GM23338 (cell line): ENCODE measurements around the gene NPC1. TPM values are rescaled to one million over a fixed set of nuclear protein-coding genes. Genes with fewer than 3 reads are reported as not detected.
A peak's percentile ranks its signal among the peaks of the same experiment; 100 is the strongest.

ENCODE experiments used
- ATAC-seq: fragments of 200-7000 bp; cut with Tn5 transposase; 3 replicates; pipeline ENCODE4 v1.9.1; 2020
- DNase-seq: peaks from one replicate; pipeline ENCODE4 v3.0.0-alpha.2; 2015; ENCODE audit warnings: low spot score
- H2AFZ ChIP-seq: fragments of 200-600 bp; sonication (generic); 2 replicates; pipeline ENCODE4 v1.8.0; 2016; ENCODE audit warnings: antibody characterized with exemption, mild to moderate bottlenecking, moderate library complexity
- H3F3A ChIP-seq: fragments of 200-600 bp; sonication (generic); replicated peaks from 2 replicates; pipeline ENCODE4 v1.8.0; 2017; ENCODE audit warnings: antibody characterized with exemption, mixed run types, low read depth
- H3K27ac ChIP-seq: fragments of 200-600 bp; sonication (generic); 2 replicates; pipeline ENCODE4 v1.6.1; 2016; ENCODE audit warnings: low read depth
- H3K27me3 ChIP-seq: fragments of 200-600 bp; sonication (generic); 2 replicates; pipeline ENCODE4 v1.8.0; 2016; ENCODE audit warnings: mild to moderate bottlenecking, mixed run types, moderate library complexity; ENCODE audit not compliant: insufficient read depth
- H3K36me3 ChIP-seq: fragments of 200-600 bp; sonication (generic); 2 replicates; pipeline ENCODE4 v1.8.0; 2016; ENCODE audit warnings: mild to moderate bottlenecking; ENCODE audit not compliant: insufficient read depth
- H3K4me1 ChIP-seq: fragments of 200-600 bp; sonication (generic); 2 replicates; pipeline ENCODE4 v1.8.0; 2016; ENCODE audit warnings: mild to moderate bottlenecking, moderate library complexity; ENCODE audit not compliant: insufficient read depth
- H3K4me2 ChIP-seq: fragments of 200-600 bp; sonication (generic); 2 replicates; pipeline ENCODE4 v1.7.1; 2017; ENCODE audit warnings: mixed run types
- H3K4me3 ChIP-seq: fragments of 200-600 bp; sonication (generic); 2 replicates; pipeline ENCODE4 v1.6.1; 2016; ENCODE audit warnings: mixed run types
- H3K79me2 ChIP-seq: fragments of 200-600 bp; sonication (generic); replicated peaks from 2 replicates; pipeline ENCODE4 v1.8.0; 2017; ENCODE audit warnings: mild to moderate bottlenecking; ENCODE audit not compliant: insufficient read depth
- H3K9me2 ChIP-seq: fragments of 200-600 bp; sonication (generic); 2 replicates; pipeline ENCODE4 v1.8.0; 2017; ENCODE audit not compliant: insufficient read depth
- H4K20me1 ChIP-seq: fragments of 200-600 bp; sonication (generic); replicated peaks from 2 replicates; pipeline ENCODE4 v1.8.0; 2017; ENCODE audit warnings: mild to moderate bottlenecking; ENCODE audit not compliant: insufficient read depth
- H3K27ac Mint-ChIP-seq: 2 replicates; pipeline ENCODE4 v1.8.0; 2020; ENCODE audit warnings: inconsistent platforms, mild to moderate bottlenecking, moderate library complexity, mixed read lengths
- H3K27me3 Mint-ChIP-seq: 3 replicates; pipeline ENCODE4 v1.8.0; 2022; ENCODE audit warnings: low read depth, mild to moderate bottlenecking, moderate library complexity, mixed read lengths, inconsistent platforms; ENCODE audit not compliant: insufficient read depth, poor library complexity
- H3K36me3 Mint-ChIP-seq: 3 replicates; pipeline ENCODE4 v1.8.0; 2021; ENCODE audit warnings: low read depth, mild to moderate bottlenecking, inconsistent platforms, moderate library complexity, mixed read lengths
- H3K4me1 Mint-ChIP-seq: 3 replicates; pipeline ENCODE4 v1.8.0; 2020; ENCODE audit warnings: mild to moderate bottlenecking, inconsistent platforms, mixed read lengths
- H3K4me3 Mint-ChIP-seq: 3 replicates; pipeline ENCODE4 v1.8.0; 2021; ENCODE audit warnings: moderate library complexity, mild to moderate bottlenecking, inconsistent platforms, mixed read lengths
- H3K9me3 Mint-ChIP-seq: 3 replicates; pipeline ENCODE4 v1.8.0; 2020; ENCODE audit warnings: moderate library complexity, mild to moderate bottlenecking, inconsistent platforms, mixed read lengths
- EZH2 ChIP-seq: fragments of 200-600 bp; sonication (generic); IDR thresholded peaks from one replicate; pipeline ENCODE4 v1.8.0; 2017; ENCODE audit warnings: antibody characterized with exemption, mild to moderate bottlenecking, low read depth; ENCODE audit not compliant: unreplicated experiment
- NANOG ChIP-seq: IDR thresholded peaks from 2 replicates; pipeline ENCODE4 v1.6.1; 2016; ENCODE audit warnings: antibody characterized with exemption, borderline replicate concordance
- POLR2AphosphoS5 ChIP-seq: IDR thresholded peaks from 2 replicates; pipeline ENCODE4 v1.6.1; 2016; ENCODE audit warnings: antibody characterized with exemption, low read depth
- STAT1 ChIP-seq: IDR thresholded peaks from one replicate; pipeline ENCODE4 v1.6.1; 2016; ENCODE audit warnings: antibody characterized with exemption; ENCODE audit not compliant: unreplicated experiment
- ZNF331 ChIP-seq: fragments of 250-450 bp; sonication (Bioruptor Pico); IDR thresholded peaks from 2 replicates; pipeline ENCODE4 v1.5.0; 2020; ENCODE audit warnings: low read depth, mild to moderate bottlenecking, moderate library complexity
- ZNF462 ChIP-seq: fragments of 250-450 bp; sonication (Bioruptor Pico); IDR thresholded peaks from 2 replicates; pipeline ENCODE4 v1.5.0; 2020; ENCODE audit warnings: mild to moderate bottlenecking, moderate library complexity
- polyA plus RNA-seq: library from polyadenylated mRNA; unstranded; fragments of >200 nt; fragmentation: Nextera tagmentation; extraction: Ambion mirVana; gene quantifications from 2 replicates; pipeline ENCODE4 v1.2.1, GENCODE V29; 2016
- total RNA-seq: library from RNA; depleted of rRNA; stranded (reverse); fragments of >200 nt; shearing (Covaris generic); gene quantifications from 2 replicates; pipeline ENCODE4 v1.2.3, GENCODE V29; 2014
- TF ChIP-seq, protein P1 (sequence below): IDR thresholded peaks from one replicate; pipeline ENCODE4 v1.6.1; 2018; ENCODE audit warnings: antibody characterized with exemption; ENCODE audit not compliant: unreplicated experiment
- TF ChIP-seq, protein P2 (sequence below), 2 experiments: fragments of 200-600 bp in 1 of 2; sonication (generic) in 1 of 2; conservative IDR thresholded peaks; 2 replicates each; pipeline versions ENCODE4 v1.5.1 to v1.6.1; 2016 to 2017; ENCODE audit warnings: antibody characterized with exemption in 2 of 2, low read depth in 2 of 2, mild to moderate bottlenecking in 2 of 2, moderate library complexity in 1 of 2

Gene NPC1
- total and polyA plus RNA-seq, 2 experiments from 2014 or later: 18.4 to 45.1 TPM

- TF ChIP-seq ZNF462 (CRISPR knock-in tag) (no peak), EZH2 (no peak), NANOG (no peak)
- TF ChIP-seq, protein P1, sequence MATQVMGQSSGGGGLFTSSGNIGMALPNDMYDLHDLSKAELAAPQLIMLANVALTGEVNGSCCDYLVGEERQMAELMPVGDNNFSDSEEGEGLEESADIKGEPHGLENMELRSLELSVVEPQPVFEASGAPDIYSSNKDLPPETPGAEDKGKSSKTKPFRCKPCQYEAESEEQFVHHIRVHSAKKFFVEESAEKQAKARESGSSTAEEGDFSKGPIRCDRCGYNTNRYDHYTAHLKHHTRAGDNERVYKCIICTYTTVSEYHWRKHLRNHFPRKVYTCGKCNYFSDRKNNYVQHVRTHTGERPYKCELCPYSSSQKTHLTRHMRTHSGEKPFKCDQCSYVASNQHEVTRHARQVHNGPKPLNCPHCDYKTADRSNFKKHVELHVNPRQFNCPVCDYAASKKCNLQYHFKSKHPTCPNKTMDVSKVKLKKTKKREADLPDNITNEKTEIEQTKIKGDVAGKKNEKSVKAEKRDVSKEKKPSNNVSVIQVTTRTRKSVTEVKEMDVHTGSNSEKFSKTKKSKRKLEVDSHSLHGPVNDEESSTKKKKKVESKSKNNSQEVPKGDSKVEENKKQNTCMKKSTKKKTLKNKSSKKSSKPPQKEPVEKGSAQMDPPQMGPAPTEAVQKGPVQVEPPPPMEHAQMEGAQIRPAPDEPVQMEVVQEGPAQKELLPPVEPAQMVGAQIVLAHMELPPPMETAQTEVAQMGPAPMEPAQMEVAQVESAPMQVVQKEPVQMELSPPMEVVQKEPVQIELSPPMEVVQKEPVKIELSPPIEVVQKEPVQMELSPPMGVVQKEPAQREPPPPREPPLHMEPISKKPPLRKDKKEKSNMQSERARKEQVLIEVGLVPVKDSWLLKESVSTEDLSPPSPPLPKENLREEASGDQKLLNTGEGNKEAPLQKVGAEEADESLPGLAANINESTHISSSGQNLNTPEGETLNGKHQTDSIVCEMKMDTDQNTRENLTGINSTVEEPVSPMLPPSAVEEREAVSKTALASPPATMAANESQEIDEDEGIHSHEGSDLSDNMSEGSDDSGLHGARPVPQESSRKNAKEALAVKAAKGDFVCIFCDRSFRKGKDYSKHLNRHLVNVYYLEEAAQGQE: no peak
These were observed 79.9 kb downstream of the NPC1 start (continued) for GRCh38 chr18:23506393-23506792.

DNA sequence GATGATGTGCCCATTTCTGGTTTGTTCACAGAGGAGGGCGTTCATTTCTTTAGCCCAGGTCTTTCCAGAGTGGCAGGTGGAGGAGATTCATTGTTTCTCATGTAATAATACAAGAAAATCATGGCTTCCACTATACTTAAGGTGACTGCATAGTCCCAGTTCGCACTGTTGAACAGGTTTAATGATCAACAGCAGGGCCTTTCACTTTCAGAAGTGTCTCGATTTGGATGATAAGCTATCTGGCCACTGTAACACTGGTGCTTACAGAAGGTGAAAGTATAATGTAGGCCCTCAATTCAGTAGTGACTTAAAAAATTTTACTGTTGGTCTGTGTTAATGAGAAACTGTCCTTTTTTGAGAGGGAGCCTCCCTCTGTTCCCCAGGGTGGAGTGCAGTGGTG, 81.6 kb downstream of the NPC1 start:
- no peak for ATAC-seq
- TF ChIP-seq, protein P1: no peak
- TF ChIP-seq ZNF331 (CRISPR knock-in tag) (no peak), STAT1 (no peak), POLR2AphosphoS5 (no peak)
- TF ChIP-seq, protein P2, sequence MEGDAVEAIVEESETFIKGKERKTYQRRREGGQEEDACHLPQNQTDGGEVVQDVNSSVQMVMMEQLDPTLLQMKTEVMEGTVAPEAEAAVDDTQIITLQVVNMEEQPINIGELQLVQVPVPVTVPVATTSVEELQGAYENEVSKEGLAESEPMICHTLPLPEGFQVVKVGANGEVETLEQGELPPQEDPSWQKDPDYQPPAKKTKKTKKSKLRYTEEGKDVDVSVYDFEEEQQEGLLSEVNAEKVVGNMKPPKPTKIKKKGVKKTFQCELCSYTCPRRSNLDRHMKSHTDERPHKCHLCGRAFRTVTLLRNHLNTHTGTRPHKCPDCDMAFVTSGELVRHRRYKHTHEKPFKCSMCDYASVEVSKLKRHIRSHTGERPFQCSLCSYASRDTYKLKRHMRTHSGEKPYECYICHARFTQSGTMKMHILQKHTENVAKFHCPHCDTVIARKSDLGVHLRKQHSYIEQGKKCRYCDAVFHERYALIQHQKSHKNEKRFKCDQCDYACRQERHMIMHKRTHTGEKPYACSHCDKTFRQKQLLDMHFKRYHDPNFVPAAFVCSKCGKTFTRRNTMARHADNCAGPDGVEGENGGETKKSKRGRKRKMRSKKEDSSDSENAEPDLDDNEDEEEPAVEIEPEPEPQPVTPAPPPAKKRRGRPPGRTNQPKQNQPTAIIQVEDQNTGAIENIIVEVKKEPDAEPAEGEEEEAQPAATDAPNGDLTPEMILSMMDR (conservative IDR thresholded peaks at IDR 0.05; ENCODE audit: low read depth in 2 of 2): no peak

More for the DNA sequence above, 81.6 kb downstream of the NPC1 start:
- Histone ChIP-seq H3K36me3 (peaks cover 9% of the 10 kb centered on the region; the same call in 1 of the 2 replicates), H2AFZ (no peak overlapping the region), H3K4me3 (peak overlapping the region; percentile 92), H3K27me3 (peaks cover 26% of the 10 kb centered on the region), H4K20me1 (peaks cover 20% of the 10 kb centered on the region; the same call in 1 of the 2 replicates), H3K9me2 (no peaks in the 10 kb centered on the region), H3K79me2 (peaks cover 27% of the 10 kb centered on the region), H3F3A (0 out of 2 replicates have a peak, but pooled peaks cover 6% of the 10 kb centered on the region), H3K4me2 (peak overlapping the region; percentile 93), H3K4me1 (peaks cover 14% of the 10 kb centered on the region), H3K27ac (no peak overlapping the region)
- Mint-ChIP-seq H3K27me3 (peaks cover 12% of the 10 kb centered on the region), H3K36me3 (peaks cover 13% of the 10 kb centered on the region), H3K4me3 (peak overlapping the region; percentile 96), H3K9me3 (no peaks in the 10 kb centered on the region), H3K4me1 (peaks cover 11% of the 10 kb centered on the region), H3K27ac (no peak overlapping the region)
- no peak for DNase-seq
